Measurements from ENCODE around the gene JAM3.

GRCh38 chr11:134152696-134153095 lies 83.8 kb downstream of the JAM3 start:
- TF ChIP-seq CTCF (IDR thresholded peaks at IDR 0.05) (no peak), POLR2A (IDR thresholded peaks at IDR 0.05) (no peak)
